T-helper 2 cell treated with Interferon-gamma antibody and Interleukin-4, amounts not matched to agents 100 ng/mL and 5 ng/mL, for 36 hours (primary cell): ENCODE data around the gene HLA-DRA. TPM values are rescaled to one million over a fixed set of nuclear protein-coding genes. Genes with fewer than 3 reads are reported as not detected.
"Not testable (repeated sequence)": the region's sequence is repeated elsewhere in the genome, so short reads cannot be mapped to it uniquely, and the experiment has no call there.

Experiments
- intact Hi-C: fragments of 100-400 bp; cut with micrococcal nuclease; formaldehyde crosslinking; loops from one replicate; pipeline ENCODE4 v1.15.1; 2023
- total RNA-seq: library from RNA; stranded (reverse); gene quantifications from 2 replicates; pipeline ENCODE4 v1.2.3, GENCODE V29; 2022

Gene HLA-DRA
- total RNA-seq, 1 donor from 2014 or later, result 88.4 TPM

GRCh38 chr6:32473376-32474348 lies 34.0 kb downstream of the HLA-DRA start:
- intact Hi-C loops, result not testable (repeated sequence)

- intact Hi-C loops, result no loop called here
Observed at GRCh38 chr6:32475392-32476206, 35.9 kb downstream of the HLA-DRA start.

- intact Hi-C loops, result loop anchor here (2.0 kb wide), 1 partner anchor 87 kb away; no protein-coding TSS in a partner anchor
Observed at GRCh38 chr6:32483968-32484613, 44.4 kb downstream of the HLA-DRA start.

GRCh38 chr6:32484614-32484998 lies 44.9 kb downstream of the HLA-DRA start:
- intact Hi-C loops, result no loop called here

- intact Hi-C loops, result no loop called here
Observed at GRCh38 chr6:32488083-32488482, 48.4 kb downstream of the HLA-DRA start.

- intact Hi-C loops, result loop anchor here (1.0 kb wide), 1 partner anchor 10 kb away; no protein-coding TSS in a partner anchor
Observed at GRCh38 chr6:32491700-32492099, 52.0 kb downstream of the HLA-DRA start.

GRCh38 chr6:32492351-32492750 lies 52.7 kb downstream of the HLA-DRA start:
- intact Hi-C loops, result loop anchor here (1.0 kb wide), 1 partner anchor 9 kb away; no protein-coding TSS in a partner anchor

Other genes starting within 250 kb of the HLA-DRA start
- gene PBX2, start 249.7 kb upstream of the HLA-DRA start, total RNA-seq, result 82.6 and 84.4 TPM in 2 replicates
- gene GPSM3, start 247.2 kb upstream of the HLA-DRA start, total RNA-seq, result 245 and 258 TPM in 2 replicates
- gene NOTCH4, start 215.8 kb upstream of the HLA-DRA start, total RNA-seq, result 0.16 and 0.18 TPM in 2 replicates
- not detected in 2 replicates for gene TSBP1, start 68.0 kb upstream of the HLA-DRA start, total RNA-seq
- not detected in 2 replicates for gene BTNL2, start 32.7 kb upstream of the HLA-DRA start, total RNA-seq
- gene HLA-DRB5, start 90.4 kb downstream of the HLA-DRA start, total RNA-seq, result 43.3 and 43.7 TPM in 2 replicates
- 69.9 and 74.8 TPM in 2 replicates for gene HLA-DRB1, start 150.0 kb downstream of the HLA-DRA start, total RNA-seq
- gene HLA-DQA1, start 197.5 kb downstream of the HLA-DRA start, total RNA-seq, result 20.2 and 21.5 TPM in 2 replicates
- 7.0 and 10.0 TPM in 2 replicates for gene HLA-DQB1, start 226.8 kb downstream of the HLA-DRA start, total RNA-seq